ENCODE results near the gene CDV3.

DNA sequence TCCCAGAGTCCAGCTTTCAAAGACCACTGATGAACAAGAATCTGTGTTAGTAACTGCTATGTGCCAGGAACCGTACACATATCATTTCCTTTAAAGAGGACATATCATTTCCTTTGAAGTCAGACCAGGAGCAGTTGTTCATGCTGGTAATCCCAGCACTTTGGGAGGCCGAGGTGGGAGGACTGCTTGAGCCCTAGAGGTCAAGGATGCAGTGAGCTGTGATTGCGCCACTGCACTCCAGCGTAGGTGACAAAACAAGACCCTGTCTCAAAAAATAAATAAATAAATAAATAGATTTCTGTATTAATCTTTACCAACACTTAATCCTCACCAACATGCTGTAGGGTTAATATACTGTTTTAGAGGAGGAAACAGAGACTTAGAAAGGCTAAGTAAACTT is 23.9 kb upstream of the CDV3 start:
- no peak for TF ChIP-seq CTCF (IDR thresholded peaks at IDR 0.05 in 4 of 5, conservative IDR thresholded peaks at IDR 0.05 in 1 of 5)
- no peak for TF ChIP-seq POLR2A (IDR thresholded peaks at IDR 0.05)

Data from gastrocnemius medialis (tissue), 4 donors.